Neural cell (in vitro differentiated cells): Measurements from ENCODE around the gene LY6G6D. TPM values are rescaled to one million over a fixed set of nuclear protein-coding genes. Genes with fewer than 3 reads are reported as not detected.

Experiments
- H2AFZ ChIP-seq: fragments of 200-600, 300-800 bp; sonication (generic), shearing (Covaris generic); 2 replicates; pipeline ENCODE4 v1.6.0; 2014; ENCODE audit warnings: low read depth, mild to moderate bottlenecking, antibody characterized with exemption, low read length, moderate library complexity
- H3F3A ChIP-seq: fragments of 200-600 bp; shearing (Covaris generic); 2 replicates; pipeline ENCODE4 v1.6.1; 2016; ENCODE audit warnings: mild to moderate bottlenecking, moderate library complexity, mixed read lengths, antibody characterized with exemption, low read length; ENCODE audit not compliant: insufficient read depth, poor library complexity, severe bottlenecking
- H3K27ac ChIP-seq: fragments of 200-600, 300-800 bp; sonication (generic), shearing (Covaris generic); 2 replicates; pipeline ENCODE4 v1.5.1; 2014; ENCODE audit warnings: mild to moderate bottlenecking, low read length, moderate library complexity
- H3K27me3 ChIP-seq: fragments of 300-800, 200-600 bp; sonication (generic), shearing (Covaris generic); 2 replicates; pipeline ENCODE4 v1.6.0; 2014; ENCODE audit warnings: mild to moderate bottlenecking, low read depth, low read length, moderate library complexity; ENCODE audit not compliant: insufficient read depth
- H3K36me3 ChIP-seq: fragments of 300-800, 200-600 bp; sonication (generic), shearing (Covaris generic); 2 replicates; pipeline ENCODE4 v1.5.1; 2014; ENCODE audit warnings: mild to moderate bottlenecking, antibody characterized with exemption, low read length, moderate library complexity; ENCODE audit not compliant: insufficient read depth
- H3K4me2 ChIP-seq: fragments of 300-800, 200-600 bp; sonication (generic), shearing (Covaris generic); 2 replicates; pipeline ENCODE4 v1.6.0; 2014; ENCODE audit warnings: mild to moderate bottlenecking, low read length
- H3K4me3 ChIP-seq: fragments of 300-800, 200-600 bp; sonication (generic), shearing (Covaris generic); 2 replicates; pipeline ENCODE4 v1.5.1; 2014; ENCODE audit warnings: mild to moderate bottlenecking, low read length, moderate library complexity
- H3K79me2 ChIP-seq: fragments of 200-600 bp; shearing (Covaris generic); replicated peaks from 2 replicates; pipeline ENCODE4 v1.6.0; 2014; ENCODE audit warnings: mild to moderate bottlenecking, low read length, moderate library complexity; ENCODE audit not compliant: insufficient read depth
- H3K9ac ChIP-seq: fragments of 300-800, 200-600 bp; sonication (generic), shearing (Covaris generic); 2 replicates; pipeline ENCODE4 v1.6.1; 2016; ENCODE audit warnings: mild to moderate bottlenecking, low read length, mixed read lengths
- H3K9me2 ChIP-seq: fragments of 200-600 bp; shearing (Covaris generic); 2 replicates; pipeline ENCODE4 v1.6.1; 2016; ENCODE audit warnings: mild to moderate bottlenecking, low read length, mixed read lengths; ENCODE audit not compliant: insufficient read depth
- H3K9me3 ChIP-seq: fragments of 200-600, 300-800 bp; sonication (generic), shearing (Covaris generic); 2 replicates; pipeline ENCODE4 v1.6.1; 2016; ENCODE audit warnings: mild to moderate bottlenecking, mixed run types, low read length, moderate library complexity, mixed read lengths
- H4K20me1 ChIP-seq: fragments of 200-600 bp; shearing (Covaris generic); 2 replicates; pipeline ENCODE4 v1.6.1; 2016; ENCODE audit warnings: mild to moderate bottlenecking, mixed run types; ENCODE audit not compliant: insufficient read depth
- EP300 ChIP-seq: fragments of 450-650 bp; conservative IDR thresholded peaks from 2 replicates; pipeline ENCODE4 v1.6.1; 2014; ENCODE audit warnings: antibody characterized with exemption, mild to moderate bottlenecking, moderate library complexity; ENCODE audit not compliant: poor library complexity, severe bottlenecking
- EZH2 ChIP-seq: fragments of 200-600, 300-800 bp; shearing (Covaris generic), sonication (generic); IDR thresholded peaks from 2 replicates; pipeline ENCODE4 v1.6.1; 2014; ENCODE audit warnings: antibody characterized with exemption, low read length, borderline replicate concordance, mild to moderate bottlenecking; ENCODE audit not compliant: insufficient read depth, poor library complexity, severe bottlenecking
- MXI1 ChIP-seq: fragments of 450-650 bp; conservative IDR thresholded peaks from 2 replicates; pipeline ENCODE4 v1.6.1; 2014; ENCODE audit warnings: antibody characterized with exemption, mild to moderate bottlenecking; ENCODE audit not compliant: poor library complexity, severe bottlenecking
- POLR2AphosphoS5 ChIP-seq: IDR thresholded peaks from 2 replicates; pipeline ENCODE4 v1.6.1; 2012
- RAD21 ChIP-seq: fragments of 450-650 bp; conservative IDR thresholded peaks from 2 replicates; pipeline ENCODE4 v1.6.1; 2014; ENCODE audit warnings: antibody characterized with exemption, mild to moderate bottlenecking, moderate library complexity
- SMC3 ChIP-seq: fragments of 450-650 bp; conservative IDR thresholded peaks from 2 replicates; pipeline ENCODE4 v1.6.1; 2014; ENCODE audit warnings: antibody characterized with exemption, mild to moderate bottlenecking, moderate library complexity; ENCODE audit not compliant: poor library complexity
- TAF1 ChIP-seq: IDR thresholded peaks from 2 replicates; pipeline ENCODE4 v1.6.1; 2012; ENCODE audit warnings: low read depth
- polyA plus RNA-seq: library from polyadenylated mRNA; depleted of rRNA; stranded (reverse); fragments of >200 nt; gene quantifications from 2 replicates; pipeline ENCODE4 v1.2.3, GENCODE V29; 2014
- TF ChIP-seq, protein P1 (sequence below): fragments of 450-650 bp; IDR thresholded peaks from 2 replicates; pipeline ENCODE4 v1.5.1; 2014; ENCODE audit warnings: antibody characterized with exemption, mild to moderate bottlenecking, moderate library complexity; ENCODE audit not compliant: poor library complexity, severe bottlenecking
- TF ChIP-seq, protein P2 (sequence below): IDR thresholded peaks from 2 replicates; pipeline ENCODE4 v1.6.1; 2012; ENCODE audit warnings: borderline replicate concordance

The LY6G6D gene
- polyA plus RNA-seq, 1 donor from 2014 or later = not detected

DNA sequence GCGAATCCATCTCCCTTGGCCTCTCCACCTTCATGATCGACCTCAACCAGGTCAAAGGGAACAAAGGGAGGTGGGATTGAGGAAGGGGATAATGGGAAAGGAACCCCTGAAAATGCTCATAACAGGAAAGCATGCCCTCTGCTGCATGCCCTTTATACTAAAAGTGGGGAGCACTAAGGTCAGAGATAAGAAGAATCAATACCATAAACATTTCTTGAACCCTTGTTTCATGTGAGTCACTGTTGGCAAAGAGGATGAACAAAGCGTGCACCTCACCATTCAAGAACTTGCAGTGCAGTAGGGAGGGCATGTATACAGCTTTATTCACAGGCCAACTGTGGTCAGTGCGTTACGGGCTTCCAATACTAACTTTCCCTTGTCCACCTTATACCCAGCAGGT is 45.6 kb downstream of the LY6G6D start:
- Histone ChIP-seq H2AFZ (no peak overlapping the region), H3F3A (no peaks in the 10 kb centered on the region), H3K27me3 (no peaks in the 10 kb centered on the region), H3K36me3 (no peaks in the 10 kb centered on the region), H3K9me2 (no peaks in the 10 kb centered on the region), H3K4me2 (no peak overlapping the region), H3K9ac (no peak overlapping the region), H3K79me2 (no peaks in the 10 kb centered on the region), H3K27ac (no peak overlapping the region), H3K9me3 (no peaks in the 10 kb centered on the region), H4K20me1 (no peaks in the 10 kb centered on the region), H3K4me3 (no peak overlapping the region)
- no peak for TF ChIP-seq EP300
- no peak for TF ChIP-seq EZH2
- TF ChIP-seq MXI1 = no peak
- TF ChIP-seq POLR2AphosphoS5 = no peak
- TF ChIP-seq RAD21 = no peak
- TF ChIP-seq TAF1 = no peak
- TF ChIP-seq, protein P1, sequence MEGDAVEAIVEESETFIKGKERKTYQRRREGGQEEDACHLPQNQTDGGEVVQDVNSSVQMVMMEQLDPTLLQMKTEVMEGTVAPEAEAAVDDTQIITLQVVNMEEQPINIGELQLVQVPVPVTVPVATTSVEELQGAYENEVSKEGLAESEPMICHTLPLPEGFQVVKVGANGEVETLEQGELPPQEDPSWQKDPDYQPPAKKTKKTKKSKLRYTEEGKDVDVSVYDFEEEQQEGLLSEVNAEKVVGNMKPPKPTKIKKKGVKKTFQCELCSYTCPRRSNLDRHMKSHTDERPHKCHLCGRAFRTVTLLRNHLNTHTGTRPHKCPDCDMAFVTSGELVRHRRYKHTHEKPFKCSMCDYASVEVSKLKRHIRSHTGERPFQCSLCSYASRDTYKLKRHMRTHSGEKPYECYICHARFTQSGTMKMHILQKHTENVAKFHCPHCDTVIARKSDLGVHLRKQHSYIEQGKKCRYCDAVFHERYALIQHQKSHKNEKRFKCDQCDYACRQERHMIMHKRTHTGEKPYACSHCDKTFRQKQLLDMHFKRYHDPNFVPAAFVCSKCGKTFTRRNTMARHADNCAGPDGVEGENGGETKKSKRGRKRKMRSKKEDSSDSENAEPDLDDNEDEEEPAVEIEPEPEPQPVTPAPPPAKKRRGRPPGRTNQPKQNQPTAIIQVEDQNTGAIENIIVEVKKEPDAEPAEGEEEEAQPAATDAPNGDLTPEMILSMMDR = no peak
- TF ChIP-seq, protein P2, sequence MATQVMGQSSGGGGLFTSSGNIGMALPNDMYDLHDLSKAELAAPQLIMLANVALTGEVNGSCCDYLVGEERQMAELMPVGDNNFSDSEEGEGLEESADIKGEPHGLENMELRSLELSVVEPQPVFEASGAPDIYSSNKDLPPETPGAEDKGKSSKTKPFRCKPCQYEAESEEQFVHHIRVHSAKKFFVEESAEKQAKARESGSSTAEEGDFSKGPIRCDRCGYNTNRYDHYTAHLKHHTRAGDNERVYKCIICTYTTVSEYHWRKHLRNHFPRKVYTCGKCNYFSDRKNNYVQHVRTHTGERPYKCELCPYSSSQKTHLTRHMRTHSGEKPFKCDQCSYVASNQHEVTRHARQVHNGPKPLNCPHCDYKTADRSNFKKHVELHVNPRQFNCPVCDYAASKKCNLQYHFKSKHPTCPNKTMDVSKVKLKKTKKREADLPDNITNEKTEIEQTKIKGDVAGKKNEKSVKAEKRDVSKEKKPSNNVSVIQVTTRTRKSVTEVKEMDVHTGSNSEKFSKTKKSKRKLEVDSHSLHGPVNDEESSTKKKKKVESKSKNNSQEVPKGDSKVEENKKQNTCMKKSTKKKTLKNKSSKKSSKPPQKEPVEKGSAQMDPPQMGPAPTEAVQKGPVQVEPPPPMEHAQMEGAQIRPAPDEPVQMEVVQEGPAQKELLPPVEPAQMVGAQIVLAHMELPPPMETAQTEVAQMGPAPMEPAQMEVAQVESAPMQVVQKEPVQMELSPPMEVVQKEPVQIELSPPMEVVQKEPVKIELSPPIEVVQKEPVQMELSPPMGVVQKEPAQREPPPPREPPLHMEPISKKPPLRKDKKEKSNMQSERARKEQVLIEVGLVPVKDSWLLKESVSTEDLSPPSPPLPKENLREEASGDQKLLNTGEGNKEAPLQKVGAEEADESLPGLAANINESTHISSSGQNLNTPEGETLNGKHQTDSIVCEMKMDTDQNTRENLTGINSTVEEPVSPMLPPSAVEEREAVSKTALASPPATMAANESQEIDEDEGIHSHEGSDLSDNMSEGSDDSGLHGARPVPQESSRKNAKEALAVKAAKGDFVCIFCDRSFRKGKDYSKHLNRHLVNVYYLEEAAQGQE = no peak
- TF ChIP-seq SMC3 = no peak

DNA sequence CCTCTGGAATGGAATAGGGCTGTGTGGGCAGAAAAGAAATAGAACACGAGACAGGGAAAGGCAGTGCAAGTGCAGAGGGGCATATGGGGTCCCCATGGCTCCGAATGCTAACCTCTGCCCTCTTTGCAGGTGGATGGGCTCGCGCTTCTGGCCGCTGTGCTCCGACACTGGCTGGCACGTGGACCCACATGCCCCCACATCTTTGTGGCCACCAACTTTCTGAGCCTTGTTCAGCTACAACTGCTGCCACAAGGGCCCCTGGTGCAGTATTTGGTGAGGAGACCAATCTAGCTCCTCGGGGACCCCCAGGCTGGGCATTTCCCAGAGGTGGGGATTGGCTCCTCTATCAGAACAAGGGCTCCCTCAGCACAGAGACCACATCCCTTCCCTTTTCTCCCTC is 46.2 kb downstream of the LY6G6D start:
- no peaks in the 10 kb centered on the region for H3F3A ChIP-seq
- no peak overlapping the region for H3K4me2 ChIP-seq
- no peaks in the 10 kb centered on the region for H3K9me3 ChIP-seq
- H3K27me3 ChIP-seq = no peaks in the 10 kb centered on the region
- no peaks in the 10 kb centered on the region for H3K79me2 ChIP-seq
- H3K4me3 ChIP-seq = no peak overlapping the region
- TF ChIP-seq MXI1 (no peak), TAF1 (no peak), RAD21 (no peak), EP300 (no peak), SMC3 (no peak), POLR2AphosphoS5 (no peak), EZH2 (no peak)
- TF ChIP-seq, protein P1 = no peak
- TF ChIP-seq, protein P2 = no peak
- no peak overlapping the region for H3K9ac ChIP-seq
- no peak overlapping the region for H2AFZ ChIP-seq
- no peak overlapping the region for H3K27ac ChIP-seq
- no peaks in the 10 kb centered on the region for H3K9me2 ChIP-seq
- H4K20me1 ChIP-seq = no peaks in the 10 kb centered on the region
- H3K36me3 ChIP-seq = no peaks in the 10 kb centered on the region
